H1 (cell line): ENCODE results near the gene GANC. TPM values are rescaled to one million over a fixed set of nuclear protein-coding genes. Genes with fewer than 3 reads are reported as not detected.

Experiments used
- CTCF ChIA-PET: fragments of 300-600 bp; sonication (Branson Sonifier 250); formaldehyde crosslinking; loops from one replicate; lab custom pipeline; 2021; ENCODE audit not compliant: partially characterized antibody; lab: Charles Lee
- POLR2A ChIA-PET: fragments of 300-600 bp; sonication (Branson Sonifier 250); formaldehyde crosslinking; loops from one replicate; lab custom pipeline; 2021; ENCODE audit warnings: inconsistent platforms; ENCODE audit not compliant: partially characterized antibody; lab: Charles Lee
- DNase-seq, 2 experiments: peaks; one replicate each; pipeline versions ENCODE4 v3.0.0 to v3.0.0-alpha.2; 2010 to 2022; ENCODE audit warnings: low spot score in 2 of 2, low read depth in 1 of 2, mixed read lengths in 1 of 2
- FAIRE-seq: peaks from 2 replicates; lab custom pipeline; 2011; peaks lifted over from hg19 to GRCh38; lab: Jason Lieb, UNC
- H2AFZ ChIP-seq: 2 replicates; pipeline ENCODE4 v1.8.1; 2012; ENCODE audit warnings: low read length, inconsistent platforms
- H2AK5ac ChIP-seq: 2 replicates; pipeline ENCODE4 v1.6.1; 2013; ENCODE audit warnings: low read depth, low read length
- H2BK120ac ChIP-seq: replicated peaks from 2 replicates; pipeline ENCODE3; 2013; ENCODE audit warnings: low read depth, low read length, inconsistent platforms
- H2BK12ac ChIP-seq: 2 replicates; pipeline ENCODE4 v1.6.1; 2013; ENCODE audit warnings: low read depth, low read length
- H2BK15ac ChIP-seq: 2 replicates; pipeline ENCODE4 v1.6.1; 2013; ENCODE audit warnings: low read length
- H2BK20ac ChIP-seq: 2 replicates; pipeline ENCODE4 v1.6.1; 2013; ENCODE audit warnings: low read length
- H2BK5ac ChIP-seq: 2 replicates; pipeline ENCODE4 v1.6.1; 2013; ENCODE audit warnings: low read depth, low read length
- H3K14ac ChIP-seq: 2 replicates; pipeline ENCODE4 v1.6.1; 2013; ENCODE audit warnings: inconsistent platforms; ENCODE audit not compliant: insufficient read length
- H3K18ac ChIP-seq: 2 replicates; pipeline ENCODE4 v1.6.1; 2013; ENCODE audit warnings: low read length; ENCODE audit errors: extremely low read depth
- H3K23ac ChIP-seq: 2 replicates; pipeline ENCODE4 v1.6.1; 2013; ENCODE audit warnings: inconsistent platforms; ENCODE audit not compliant: insufficient read length
- H3K23me2 ChIP-seq: 2 replicates; pipeline ENCODE4 v1.6.1; 2013; ENCODE audit warnings: low read depth, low read length
- H3K27ac ChIP-seq: 2 replicates; pipeline ENCODE4 v1.6.1; 2011; ENCODE audit warnings: low read depth, low read length, inconsistent platforms
- H3K27me3 ChIP-seq, 4 experiments: replicated peaks in 1 of 4; 1 replicate in 1 of 4; 2 replicates in 3 of 4; pipeline versions ENCODE4 v1.6.1 to v1.8.1; 2011 to 2013; ENCODE audit warnings: low read length in 3 of 4, mild to moderate bottlenecking in 3 of 4, inconsistent platforms in 2 of 4, mixed read lengths in 2 of 4, moderate library complexity in 1 of 4; ENCODE audit not compliant: control insufficient read depth in 3 of 4, insufficient read depth in 3 of 4; ENCODE audit errors: extremely low read depth in 1 of 4
- H3K36me3 ChIP-seq, 4 experiments: 2 replicates each; pipeline versions ENCODE4 v1.6.1 to v1.8.1; 2011 to 2013; ENCODE audit warnings: mild to moderate bottlenecking in 4 of 4, low read length in 3 of 4, moderate library complexity in 2 of 4, control low read depth in 1 of 4, inconsistent platforms in 1 of 4; ENCODE audit not compliant: insufficient read depth in 4 of 4, control insufficient read depth in 2 of 4
- H3K4ac ChIP-seq: replicated peaks from 2 replicates; pipeline ENCODE3; 2013; ENCODE audit warnings: low read length, low read depth, mixed read lengths, inconsistent platforms; ENCODE audit not compliant: insufficient read length
- H3K4me1 ChIP-seq, 4 experiments: replicated peaks in 1 of 4; 1 replicate in 1 of 4; 2 replicates in 3 of 4; pipeline versions ENCODE4 v1.6.1 to v1.8.1; 2011 to 2013; ENCODE audit warnings: low read length in 3 of 4, inconsistent platforms in 2 of 4, mixed read lengths in 1 of 4; ENCODE audit not compliant: insufficient read depth in 4 of 4, control insufficient read depth in 3 of 4
- H3K4me2 ChIP-seq, 2 experiments: 2 replicates each; pipeline versions ENCODE4 v1.6.1 to v1.8.1; 2011 to 2013; ENCODE audit warnings: low read depth in 2 of 2, low read length in 2 of 2, control low read depth in 1 of 2, inconsistent platforms in 1 of 2, mild to moderate bottlenecking in 1 of 2; ENCODE audit not compliant: insufficient read depth in 1 of 2
- H3K4me3 ChIP-seq, 4 experiments: fragments of 200-600, 300-600 bp in 1 of 4; sonication (generic), shearing (Covaris generic), sonication (Bioruptor Twin) in 1 of 4; 2 replicates each; pipeline versions ENCODE4 v1.5.1 to v1.8.1; 2011 to 2016; ENCODE audit warnings: low read length in 4 of 4, low read depth in 3 of 4, control low read depth in 2 of 4, inconsistent platforms in 2 of 4, mild to moderate bottlenecking in 2 of 4, mixed read lengths in 1 of 4, moderate library complexity in 1 of 4; ENCODE audit not compliant: insufficient read depth in 2 of 4; ENCODE audit errors: extremely low read depth in 1 of 4
- H3K56ac ChIP-seq: replicated peaks from 2 replicates; pipeline ENCODE3; 2013; ENCODE audit warnings: low read depth, mild to moderate bottlenecking, mixed read lengths, low read length, inconsistent platforms; ENCODE audit not compliant: insufficient read length
- H3K79me1 ChIP-seq: 2 replicates; pipeline ENCODE4 v1.6.1; 2013; ENCODE audit warnings: low read depth, low read length, control low read depth
- H3K79me2 ChIP-seq, 2 experiments: 2 replicates each; pipeline versions ENCODE4 v1.6.1 to v1.8.1; 2012 to 2013; ENCODE audit warnings: low read length in 2 of 2, mild to moderate bottlenecking in 2 of 2, inconsistent platforms in 1 of 2; ENCODE audit not compliant: insufficient read depth in 2 of 2, control insufficient read depth in 1 of 2
- H3K9ac ChIP-seq, 4 experiments: replicated peaks in 1 of 4; 1 replicate in 1 of 4; 2 replicates in 3 of 4; pipeline versions ENCODE4 v1.6.1 to v1.8.1; 2011 to 2013; ENCODE audit warnings: low read depth in 3 of 4, low read length in 3 of 4, control low read depth in 2 of 4, mild to moderate bottlenecking in 2 of 4, moderate library complexity in 2 of 4, inconsistent platforms in 1 of 4; ENCODE audit errors: extremely low read depth in 1 of 4
- H3K9me3 ChIP-seq, 2 experiments: 2 replicates each; pipeline versions ENCODE4 v1.6.1 to v1.8.1; 2012 to 2013; ENCODE audit warnings: mild to moderate bottlenecking in 2 of 2, moderate library complexity in 2 of 2, control low read depth in 1 of 2, inconsistent platforms in 1 of 2, low read depth in 1 of 2, low read length in 1 of 2, mixed read lengths in 1 of 2; ENCODE audit not compliant: insufficient read depth in 2 of 2
- H4K20me1 ChIP-seq, 2 experiments: replicated peaks in 1 of 2; 2 replicates each; pipeline versions ENCODE3 to v1.8.1; 2011 to 2013; ENCODE audit warnings: inconsistent platforms in 2 of 2, low read length in 2 of 2, mild to moderate bottlenecking in 1 of 2; ENCODE audit not compliant: insufficient read depth in 2 of 2, control insufficient read depth in 1 of 2
- H4K5ac ChIP-seq: 2 replicates; pipeline ENCODE4 v1.6.1; 2013; ENCODE audit warnings: low read length, low read depth, mixed read lengths, inconsistent platforms; ENCODE audit not compliant: insufficient read length
- H4K8ac ChIP-seq: 2 replicates; pipeline ENCODE4 v1.8.0; 2013; ENCODE audit warnings: mild to moderate bottlenecking, moderate library complexity, low read length, inconsistent platforms; ENCODE audit not compliant: insufficient read depth; ENCODE audit errors: extremely low read depth
- H4K91ac ChIP-seq: replicated peaks from 2 replicates; pipeline ENCODE3; 2013; ENCODE audit warnings: low read length, mixed read lengths, inconsistent platforms; ENCODE audit not compliant: insufficient read length
- CHD1 ChIP-seq: IDR thresholded peaks from 2 replicates; pipeline ENCODE4 v1.6.1; 2012; ENCODE audit warnings: low read depth, low read length, improper control_type of control experiment
- RXRA ChIP-seq: IDR thresholded peaks from 2 replicates; pipeline ENCODE4 v1.6.1; 2011; ENCODE audit warnings: low read depth, mild to moderate bottlenecking, low read length, moderate library complexity; ENCODE audit not compliant: insufficient read depth
- TAF1 ChIP-seq: IDR thresholded peaks from 2 replicates; pipeline ENCODE4 v1.6.1; 2011; ENCODE audit warnings: mild to moderate bottlenecking, low read depth, low read length
- WGBS, 2 experiments: shearing (Covaris generic) in 1 of 2; methylation state at CpG; one replicate each; pipeline versions ENCODE4 v1.1.6 to v1.1.7; 2013 to 2015; ENCODE audit warnings: low lambda C conversion rate in 2 of 2, mixed read lengths in 2 of 2, inconsistent platforms in 1 of 2, low coverage in 1 of 2, missing lambda C conversion rate in 1 of 2; ENCODE audit not compliant: insufficient replicate concordance in 2 of 2, insufficient coverage in 1 of 2, insufficient read length in 1 of 2; ENCODE audit errors: extremely low coverage in 1 of 2, missing lambda C conversion rate in 1 of 2; 5-methylcytosine and 5-hydroxymethylcytosine counted together
- polyA plus RNA-seq, 7 experiments: library from polyadenylated mRNA; depleted of rRNA in 3 of 7; stranded (reverse) in 5 of 7; unstranded in 2 of 7; fragments of >200 nt in 5 of 7; fragments of 200-250 nt in 2 of 7; gene quantifications; 1 replicate in 5 of 7; 2 replicates in 1 of 7; 4 replicates in 1 of 7; pipeline versions ENCODE4 v1.2.1 to v1.2.3, GENCODE V29; 2011 to 2013; ENCODE audit warnings: missing spikeins in 2 of 7, mixed read lengths in 2 of 7
- total RNA-seq: library from RNA; stranded (reverse); fragmentation: NEBNext Ultra II Directional; extraction: Animal tissue kit (Norgen Biotek cat#: 25700); gene quantifications from 2 replicates; pipeline ENCODE4 v1.2.1, GENCODE V29; 2021

The GANC gene
- total and polyA plus RNA-seq, 2 of the 8 experiments (the other 6 are each of a cell fraction or from before 2014, with no cell fraction given): 6.8 to 14.4 TPM

- H3K4me1 ChIP-seq: no peaks in the 10 kb centered on the region; a peak in 1 of 7 replicates
- H2AK5ac ChIP-seq: no peak overlapping the region
- H4K91ac ChIP-seq: no peak overlapping the region
- TF ChIP-seq RXRA: no peak
- no peak for TF ChIP-seq TAF1
- no peak for TF ChIP-seq CHD1
- no peaks in the 10 kb centered on the region for H3K36me3 ChIP-seq
- H2AFZ ChIP-seq: no peak overlapping the region
- H4K8ac ChIP-seq: no peak overlapping the region; the same call in 1 of the 2 replicates
- H3K79me2 ChIP-seq: no peaks in the 10 kb centered on the region
- no peaks in the 10 kb centered on the region for H3K9me3 ChIP-seq
- no peak overlapping the region for H4K5ac ChIP-seq
- H3K18ac ChIP-seq: no peak overlapping the region
- no peak overlapping the region for H3K56ac ChIP-seq
- no peaks in the 10 kb centered on the region for H3K23me2 ChIP-seq
- H3K27me3 ChIP-seq: no peaks in the 10 kb centered on the region
- no peak overlapping the region for H2BK120ac ChIP-seq
- no peak overlapping the region for H3K4ac ChIP-seq
- no peak overlapping the region for H2BK12ac ChIP-seq
- FAIRE-seq (no peak), DNase-seq (no peak)
- no peak overlapping the region for H3K23ac ChIP-seq
- no peak overlapping the region for H3K4me3 ChIP-seq
- no peaks in the 10 kb centered on the region for H3K79me1 ChIP-seq
- no peak overlapping the region for H2BK5ac ChIP-seq
- H3K4me2 ChIP-seq: no peak overlapping the region
- no peak overlapping the region for H3K27ac ChIP-seq
- 89% methylated on average over 7 of the region's 7 CpGs; no CpG with 5 or more reads in 1 of the 2 experiments for WGBS, 2 experiments
- CTCF ChIA-PET: interaction anchor here (1.3 kb wide), 1 partner anchor 18 kb away, joined by 5 read pairs; no protein-coding TSS in a partner anchor
- POLR2A ChIA-PET: no interaction called here
- no peak overlapping the region for H2BK20ac ChIP-seq
- no peak overlapping the region for H2BK15ac ChIP-seq
- no peaks in the 10 kb centered on the region for H4K20me1 ChIP-seq
- no peak overlapping the region for H3K14ac ChIP-seq
- no peak overlapping the region for H3K9ac ChIP-seq
Measured at GRCh38 chr15:42403389-42403788, 130.4 kb downstream of the GANC start.
